Breast epithelium (tissue), 3 donors: ENCODE results near the gene PBX3.

Source experiments
- POLR2A ChIP-seq: fragments of 450-650 bp; IDR thresholded peaks from one replicate; pipeline ENCODE4 v1.6.1; 2016; ENCODE audit warnings: antibody characterized with exemption, mild to moderate bottlenecking, moderate library complexity
- POLR2AphosphoS5 ChIP-seq, 3 donors: sonication (generic); formaldehyde crosslinking; IDR thresholded peaks; one replicate each; pipeline ENCODE4 v1.6.1; 2017; ENCODE audit warnings: antibody characterized with exemption in 3 of 3
- TF ChIP-seq, protein P1 (sequence below), 3 donors: fragments of 450-650 bp; IDR thresholded peaks; one replicate each; pipeline ENCODE4 v1.5.1; 2016 to 2017; ENCODE audit warnings: antibody characterized with exemption in 3 of 3, mild to moderate bottlenecking in 3 of 3, moderate library complexity in 3 of 3

DNA sequence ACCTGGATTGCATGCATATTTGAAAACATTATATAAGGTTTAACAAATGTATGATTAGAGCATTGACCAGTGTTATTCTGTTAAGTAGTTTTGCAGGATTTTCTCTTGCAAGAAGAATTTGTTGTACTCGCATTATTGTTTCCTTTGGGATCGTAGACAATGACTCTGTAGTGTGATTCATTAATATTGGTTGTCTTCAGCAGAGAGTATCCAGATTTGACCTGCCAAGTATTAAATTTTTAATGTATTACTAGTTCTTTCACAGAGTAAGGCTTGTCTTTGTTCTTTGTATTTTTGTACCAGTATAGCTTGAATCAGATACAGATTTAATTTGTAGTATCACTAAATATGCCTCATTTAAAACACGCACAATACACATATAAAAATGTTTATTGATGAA is 155.0 kb downstream of the PBX3 start:
- TF ChIP-seq, protein P1, sequence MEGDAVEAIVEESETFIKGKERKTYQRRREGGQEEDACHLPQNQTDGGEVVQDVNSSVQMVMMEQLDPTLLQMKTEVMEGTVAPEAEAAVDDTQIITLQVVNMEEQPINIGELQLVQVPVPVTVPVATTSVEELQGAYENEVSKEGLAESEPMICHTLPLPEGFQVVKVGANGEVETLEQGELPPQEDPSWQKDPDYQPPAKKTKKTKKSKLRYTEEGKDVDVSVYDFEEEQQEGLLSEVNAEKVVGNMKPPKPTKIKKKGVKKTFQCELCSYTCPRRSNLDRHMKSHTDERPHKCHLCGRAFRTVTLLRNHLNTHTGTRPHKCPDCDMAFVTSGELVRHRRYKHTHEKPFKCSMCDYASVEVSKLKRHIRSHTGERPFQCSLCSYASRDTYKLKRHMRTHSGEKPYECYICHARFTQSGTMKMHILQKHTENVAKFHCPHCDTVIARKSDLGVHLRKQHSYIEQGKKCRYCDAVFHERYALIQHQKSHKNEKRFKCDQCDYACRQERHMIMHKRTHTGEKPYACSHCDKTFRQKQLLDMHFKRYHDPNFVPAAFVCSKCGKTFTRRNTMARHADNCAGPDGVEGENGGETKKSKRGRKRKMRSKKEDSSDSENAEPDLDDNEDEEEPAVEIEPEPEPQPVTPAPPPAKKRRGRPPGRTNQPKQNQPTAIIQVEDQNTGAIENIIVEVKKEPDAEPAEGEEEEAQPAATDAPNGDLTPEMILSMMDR (IDR thresholded peaks at IDR 0.05): no peak
- TF ChIP-seq POLR2A (no peak), POLR2AphosphoS5 (IDR thresholded peaks at IDR 0.05) (no peak)
